H7 (cell line): ENCODE measurements around the gene ETV3. TPM values are rescaled to one million over a fixed set of nuclear protein-coding genes. Genes with fewer than 3 reads are reported as not detected.
A peak's percentile ranks its signal among the peaks of the same experiment; 100 is the strongest.

Experiments
- DNase-seq: peaks from one replicate; pipeline ENCODE4 v3.0.0; 2012
- H3K27me3 ChIP-seq: 2 replicates; pipeline ENCODE4 v1.6.0; 2011; ENCODE audit warnings: mild to moderate bottlenecking, low read length; ENCODE audit not compliant: control insufficient read depth, insufficient read depth
- H3K36me3 ChIP-seq: replicated peaks from 2 replicates; pipeline ENCODE4 v1.5.1; 2011; ENCODE audit warnings: low read length; ENCODE audit not compliant: control insufficient read depth, insufficient read depth
- H3K4me3 ChIP-seq: 2 replicates; pipeline ENCODE4 v1.5.1; 2011; ENCODE audit warnings: low read depth, mild to moderate bottlenecking, control low read depth, low read length, moderate library complexity; ENCODE audit not compliant: insufficient read depth
- total RNA-seq: library from RNA; depleted of rRNA; stranded (reverse); fragments of >200 nt; shearing (Covaris generic); gene quantifications from 2 replicates; pipeline ENCODE4 v1.2.3, GENCODE V29; 2014

ETV3 gene
- total RNA-seq, 1 experiment from 2014 or later = 22.5 TPM

DNA sequence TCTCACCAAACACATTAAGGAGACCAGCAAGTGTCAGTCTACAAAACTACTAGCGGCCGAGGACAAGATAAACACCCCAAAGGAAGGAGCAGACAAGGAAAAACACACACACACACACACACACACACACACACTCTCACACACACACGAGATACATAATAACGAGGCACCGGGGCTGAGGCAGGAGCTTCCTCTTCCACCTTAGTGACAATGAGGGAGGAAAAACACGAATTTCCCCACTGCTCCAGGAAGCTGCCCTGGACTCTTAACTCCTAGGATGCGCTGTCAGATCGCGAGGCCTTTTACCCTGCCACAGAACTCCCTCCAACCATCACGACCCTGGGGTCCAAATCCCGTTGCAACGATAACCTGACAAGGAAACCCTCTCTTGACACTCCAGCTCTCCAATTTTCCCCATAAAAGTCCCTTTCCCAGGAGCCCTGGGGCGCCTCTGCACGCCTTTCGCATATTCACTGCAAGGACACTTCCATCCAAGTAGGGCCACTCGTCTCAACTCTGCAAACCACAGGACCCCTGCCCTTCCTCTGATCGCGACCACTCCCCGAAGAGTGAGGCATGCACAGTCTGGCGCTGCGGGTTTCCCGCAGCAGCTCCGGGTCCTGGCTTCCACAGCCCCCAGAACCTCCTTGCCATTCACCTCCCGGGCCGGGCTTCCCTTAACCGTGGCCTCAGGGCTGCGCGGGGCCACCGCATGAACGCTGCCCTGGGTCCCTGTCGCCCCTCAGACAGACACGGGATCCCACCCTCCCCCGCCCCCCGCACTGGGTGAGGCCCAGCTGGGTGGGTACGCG, 581 bp downstream of the ETV3 start:
- Histone ChIP-seq H3K36me3 (peaks cover 27% of the 10 kb centered on the region), H3K4me3 (peak overlapping the region; percentile 91), H3K27me3 (no peaks in the 10 kb centered on the region)
- DNase-seq = no peak

DNA sequence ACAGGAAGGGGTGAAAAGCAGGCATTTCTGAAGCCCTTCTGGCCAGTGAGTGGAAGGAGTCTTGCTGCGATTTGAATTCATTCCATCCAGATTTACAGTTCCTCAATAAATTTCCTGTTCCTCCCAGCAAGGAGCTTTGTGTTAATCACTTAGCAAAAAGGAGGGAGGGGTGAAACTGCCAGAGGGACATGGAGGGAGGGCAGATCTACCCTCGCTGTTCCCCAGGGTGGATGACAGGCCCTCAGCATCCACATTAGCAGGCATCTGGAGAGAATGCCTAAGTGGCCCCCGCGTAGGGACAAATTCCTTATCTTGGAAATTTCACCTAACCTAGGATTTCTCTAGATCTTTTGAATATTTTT, 1.2 kb downstream of the ETV3 start:
- Histone ChIP-seq H3K27me3 (no peaks in the 10 kb centered on the region), H3K36me3 (peaks cover 29% of the 10 kb centered on the region), H3K4me3 (peak overlapping the region; percentile 91)
- DNase-seq = peak; percentile 69

DNA sequence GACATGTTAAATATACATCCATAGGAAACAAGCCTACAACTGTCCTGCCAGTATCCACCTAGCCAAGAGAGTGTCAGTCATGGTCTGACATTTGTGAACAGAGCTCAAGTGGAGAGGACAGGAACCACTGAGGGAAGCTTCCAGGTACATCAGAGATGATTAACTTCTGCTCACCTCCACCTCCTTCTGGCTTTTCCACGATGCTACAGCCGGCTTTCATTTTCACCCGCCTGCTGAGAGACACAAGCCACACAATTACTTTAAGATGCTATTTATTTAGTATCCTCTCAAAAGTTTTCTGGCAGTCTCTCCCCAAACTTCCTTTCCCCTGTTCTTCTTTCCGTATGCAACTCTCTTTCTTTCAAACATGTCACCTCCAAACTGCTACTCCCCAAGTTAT, 2.1 kb downstream of the ETV3 start:
- peak; percentile 43 for DNase-seq
- Histone ChIP-seq H3K4me3 (no peak overlapping the region), H3K27me3 (no peaks in the 10 kb centered on the region), H3K36me3 (peaks cover 30% of the 10 kb centered on the region)

DNA sequence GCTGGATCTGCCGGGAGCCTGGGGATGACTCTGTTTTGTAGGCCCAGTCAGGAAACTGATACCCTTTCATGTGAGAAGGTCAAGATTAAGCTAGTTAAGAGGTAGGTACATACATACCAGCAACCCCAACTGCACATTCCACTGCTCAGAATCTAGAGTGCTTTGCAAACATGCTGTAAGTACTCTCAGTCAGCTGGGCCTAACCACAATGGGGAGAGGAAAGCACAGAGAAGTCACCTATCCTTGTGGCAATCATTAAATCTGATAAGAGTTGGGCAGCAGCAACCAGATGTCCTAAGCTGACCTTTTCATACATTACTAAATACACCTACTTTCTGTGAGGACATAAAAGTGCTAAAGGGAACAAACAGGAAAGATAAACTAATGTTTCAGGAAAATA, 2.5 kb downstream of the ETV3 start:
- DNase-seq = no peak
- H3K4me3 ChIP-seq = no peak overlapping the region
- H3K27me3 ChIP-seq = no peaks in the 10 kb centered on the region
- H3K36me3 ChIP-seq = peaks cover 30% of the 10 kb centered on the region

DNA sequence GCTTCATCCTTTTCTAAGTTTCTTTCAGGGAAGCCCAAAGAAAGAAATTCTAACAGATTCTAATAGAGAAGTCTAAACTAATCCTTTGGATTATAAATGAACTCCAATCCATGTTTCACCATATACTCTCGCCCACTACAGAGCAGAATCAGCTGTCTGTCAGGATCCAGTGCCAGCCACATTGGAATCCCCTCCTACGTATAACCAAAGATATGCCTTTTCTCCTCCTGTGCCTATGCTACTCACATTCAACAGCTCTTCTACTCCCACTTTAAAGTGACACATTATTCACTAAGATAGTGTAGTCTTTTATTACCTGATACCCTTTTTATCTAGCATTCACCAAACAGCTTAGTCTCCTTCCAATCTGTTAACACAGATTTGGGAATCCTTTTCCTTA, 3.1 kb downstream of the ETV3 start:
- Histone ChIP-seq H3K27me3 (no peaks in the 10 kb centered on the region), H3K4me3 (no peak overlapping the region), H3K36me3 (peaks cover 35% of the 10 kb centered on the region)
- no peak for DNase-seq

DNA sequence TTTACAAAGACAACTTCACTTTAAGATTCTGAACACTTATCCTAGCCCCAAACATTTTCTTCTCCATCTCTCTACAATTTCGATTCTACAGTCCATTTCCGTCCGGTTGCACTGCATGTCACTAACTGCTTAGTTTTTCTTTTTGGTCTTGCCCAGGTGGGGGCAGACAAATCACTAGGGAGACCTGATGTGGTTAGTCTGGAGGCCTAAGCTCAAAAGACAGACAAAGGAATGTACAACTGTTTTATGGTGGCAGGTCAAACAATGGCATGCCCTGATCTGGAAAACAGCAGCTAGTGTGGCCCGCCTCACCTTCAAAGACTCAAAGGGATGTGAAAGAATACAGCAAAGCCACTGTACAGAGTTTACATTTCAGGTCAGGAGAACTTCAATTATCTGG, 3.8 kb downstream of the ETV3 start:
- Histone ChIP-seq H3K4me3 (no peak overlapping the region), H3K27me3 (no peaks in the 10 kb centered on the region), H3K36me3 (peaks cover 35% of the 10 kb centered on the region)
- DNase-seq = no peak

DNA sequence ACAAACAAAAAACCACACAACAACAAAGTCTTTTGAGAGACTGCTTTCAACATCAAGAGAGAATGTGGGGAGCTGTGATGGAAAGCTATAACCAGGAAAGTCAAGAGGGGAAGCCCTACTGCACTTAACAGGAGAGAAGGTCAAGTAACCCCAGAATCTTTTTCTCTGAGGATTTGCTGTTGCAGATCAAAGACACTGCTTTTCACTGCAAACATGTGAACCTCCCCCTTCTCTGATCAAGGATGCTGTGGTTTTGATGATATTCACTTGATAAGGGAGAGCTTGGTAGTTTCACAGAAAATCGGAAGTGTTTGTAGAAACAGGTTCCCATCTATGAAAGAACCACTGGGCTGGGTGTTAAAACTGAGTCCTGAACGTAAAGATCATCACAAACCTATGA, 4.8 kb downstream of the ETV3 start:
- H3K4me3 ChIP-seq = no peak overlapping the region
- peaks cover 35% of the 10 kb centered on the region for H3K36me3 ChIP-seq
- DNase-seq = no peak
- H3K27me3 ChIP-seq = no peaks in the 10 kb centered on the region

DNA sequence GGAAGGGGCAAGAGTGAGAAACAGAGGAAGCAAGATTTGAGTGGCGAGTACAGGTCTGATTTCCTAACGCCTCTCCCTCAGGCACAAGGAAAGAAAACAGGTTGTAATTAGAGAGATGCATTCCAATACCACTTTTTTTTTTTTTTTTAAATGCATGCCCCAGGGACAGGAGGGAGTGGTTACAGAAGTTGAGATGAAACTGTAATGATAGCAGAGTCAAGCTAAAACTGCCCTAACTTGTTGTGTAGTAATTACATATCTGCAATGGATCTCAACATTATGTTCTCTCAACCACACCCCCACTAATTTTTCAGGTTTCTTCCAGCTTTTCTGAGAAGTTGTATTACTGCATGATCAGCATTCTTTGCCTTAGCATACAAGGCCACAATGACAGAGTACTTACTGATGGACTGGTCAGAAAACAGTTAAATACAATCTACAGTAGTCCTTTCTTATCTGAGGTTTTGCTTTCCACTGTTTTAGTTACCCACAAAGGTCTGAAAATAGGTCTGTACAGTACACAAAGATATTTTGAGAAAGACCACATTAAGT, 5.5 kb downstream of the ETV3 start:
- peaks cover 35% of the 10 kb centered on the region for H3K36me3 ChIP-seq
- DNase-seq = no peak
- H3K27me3 ChIP-seq = no peaks in the 10 kb centered on the region
- no peak overlapping the region for H3K4me3 ChIP-seq

DNA sequence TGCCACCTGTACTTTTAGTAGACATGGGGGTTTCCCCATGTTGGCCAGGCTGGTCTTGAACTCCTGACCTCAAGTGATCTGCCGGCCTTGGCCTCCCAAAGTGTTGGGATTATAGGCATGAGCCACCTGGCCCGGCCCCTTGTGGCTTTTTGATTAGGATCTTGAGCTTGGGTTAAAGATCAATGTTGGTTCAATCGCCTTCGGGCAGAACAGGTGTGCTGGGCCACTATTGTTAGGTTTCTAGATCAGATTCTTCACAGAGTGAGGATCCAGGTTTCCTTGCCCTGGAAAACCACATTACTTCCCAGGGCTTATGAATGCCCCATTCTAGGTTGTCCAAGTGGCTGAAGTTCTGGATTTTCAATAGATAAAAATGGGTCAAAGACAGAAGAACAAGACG, 6.1 kb downstream of the ETV3 start:
- peaks cover 35% of the 10 kb centered on the region for H3K36me3 ChIP-seq
- H3K4me3 ChIP-seq = no peak overlapping the region
- DNase-seq = no peak
- H3K27me3 ChIP-seq = no peaks in the 10 kb centered on the region

DNA sequence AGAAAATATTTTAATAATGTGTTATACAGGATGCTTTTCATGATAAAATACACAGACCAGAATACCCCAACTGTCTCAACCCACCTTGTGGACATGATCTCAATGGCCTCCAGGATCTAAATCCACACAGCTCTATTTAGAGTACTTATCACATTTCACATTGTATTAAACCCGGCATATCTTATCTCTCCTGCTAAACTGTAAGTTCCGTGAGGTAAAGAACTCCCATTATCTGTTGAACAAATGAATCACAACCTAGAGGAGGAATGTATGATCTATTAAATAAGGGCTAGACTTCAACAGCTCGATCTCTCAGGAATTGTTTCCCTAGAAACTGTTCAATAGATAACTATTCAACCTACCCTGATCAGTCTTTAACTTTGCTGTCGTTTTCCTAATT, 6.9 kb downstream of the ETV3 start:
- H3K36me3 ChIP-seq = peaks cover 35% of the 10 kb centered on the region
- H3K27me3 ChIP-seq = no peaks in the 10 kb centered on the region

DNA sequence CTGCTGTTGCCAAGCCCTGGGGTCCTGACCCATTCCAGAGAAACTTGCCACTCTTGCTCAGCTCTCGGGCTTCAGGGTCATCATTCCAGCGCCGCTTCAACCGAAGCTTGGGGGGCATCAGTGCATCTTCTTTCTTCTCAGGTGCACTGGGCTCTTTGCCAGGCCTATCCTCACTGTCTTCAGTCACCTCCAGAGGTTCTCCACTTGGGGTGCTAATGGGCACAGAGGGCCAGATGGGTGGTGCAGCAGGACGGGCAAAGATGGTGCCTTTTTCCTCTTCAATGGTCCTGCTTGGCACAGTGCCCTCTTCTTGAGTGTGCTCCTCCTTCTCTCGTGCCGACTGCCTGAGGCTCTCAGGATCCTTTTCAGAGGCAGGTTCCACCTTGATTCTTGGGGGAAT, 13.3 kb downstream of the ETV3 start:
- no peak overlapping the region for H3K4me3 ChIP-seq
- no peaks in the 10 kb centered on the region for H3K27me3 ChIP-seq
- DNase-seq = no peak
- H3K36me3 ChIP-seq = peaks cover 21% of the 10 kb centered on the region

More for the DNA sequence above, 6.9 kb downstream of the ETV3 start:
- no peak for DNase-seq
- H3K4me3 ChIP-seq = no peak overlapping the region

DNA sequence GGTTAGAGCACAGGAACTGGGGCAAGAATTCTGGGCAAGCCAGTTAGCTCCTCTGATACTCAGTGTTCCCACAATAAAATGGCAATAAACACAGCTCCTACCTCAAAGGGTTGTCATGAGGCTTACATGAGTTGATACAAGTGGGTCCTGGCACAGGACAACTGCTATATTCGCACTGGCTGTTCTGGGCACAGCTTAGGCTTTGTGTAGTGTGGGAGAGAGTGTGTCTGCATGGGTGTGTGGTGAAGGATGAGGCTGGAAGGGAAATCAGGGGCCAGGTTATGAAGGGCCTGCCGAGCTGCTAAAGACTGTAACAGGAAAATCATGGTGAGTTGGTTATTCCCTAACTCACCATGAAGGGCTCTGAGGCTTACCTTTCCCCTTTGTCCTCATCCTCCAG, 18.7 kb downstream of the ETV3 start:
- no peak overlapping the region for H3K4me3 ChIP-seq
- DNase-seq = no peak
- peaks cover 2% of the 10 kb centered on the region; the same call in 1 of the 2 replicates for H3K27me3 ChIP-seq
- H3K36me3 ChIP-seq = peaks cover 10% of the 10 kb centered on the region

DNA sequence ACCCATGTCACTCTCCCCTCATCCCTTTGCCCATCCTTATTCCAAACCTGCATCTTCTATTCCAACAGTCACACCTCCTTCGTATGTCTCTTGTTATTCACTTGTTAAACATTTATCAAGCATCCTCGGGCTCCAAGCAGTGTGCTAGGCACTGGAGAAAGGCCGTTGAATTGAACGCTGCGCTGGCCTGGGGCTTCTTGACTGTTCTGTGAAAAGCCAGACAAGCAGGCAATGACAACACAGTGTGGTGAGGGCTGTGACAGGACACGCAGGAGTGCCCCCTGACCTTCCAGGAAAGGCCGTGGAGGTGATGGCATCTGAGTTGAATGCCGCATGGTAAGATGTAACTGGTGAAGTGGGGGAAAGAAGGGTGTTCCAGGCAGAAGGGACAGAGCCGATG, 19.2 kb downstream of the ETV3 start:
- no peak for DNase-seq
- peaks cover 2% of the 10 kb centered on the region; the same call in 1 of the 2 replicates for H3K27me3 ChIP-seq
- H3K4me3 ChIP-seq = no peak overlapping the region
- H3K36me3 ChIP-seq = peaks cover 10% of the 10 kb centered on the region

DNA sequence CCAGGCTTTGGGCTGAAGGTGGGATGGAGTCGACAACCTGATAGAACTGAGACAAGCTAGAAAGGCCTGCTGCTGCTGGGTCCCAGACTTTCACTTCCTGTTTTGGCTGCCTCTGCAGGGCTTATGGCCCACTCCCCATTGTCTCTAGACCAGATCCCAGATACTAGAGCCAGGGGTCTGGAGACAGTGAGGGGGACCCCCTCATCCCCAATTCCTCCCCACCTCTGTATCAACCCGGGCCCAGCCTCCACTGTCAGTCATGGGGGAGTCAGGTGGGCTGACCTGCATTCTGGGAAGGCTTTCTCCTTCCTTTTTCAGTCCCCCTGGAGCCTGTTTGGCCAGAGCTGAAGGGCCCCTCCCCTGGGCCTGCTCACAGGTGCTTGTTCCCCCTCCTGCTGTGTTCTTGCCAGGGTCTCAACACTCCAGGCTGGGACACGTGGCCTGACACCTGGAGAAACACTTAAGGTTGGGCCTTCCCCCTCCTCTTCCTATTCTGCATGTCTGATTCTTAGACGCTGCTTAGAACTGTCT, 20.6 kb downstream of the ETV3 start:
- Histone ChIP-seq H3K27me3 (peaks cover 3% of the 10 kb centered on the region; the same call in 1 of the 2 replicates), H3K4me3 (no peak overlapping the region), H3K36me3 (peaks cover under 1% of the 10 kb centered on the region; the same call in 1 of the 2 replicates)
- DNase-seq = no peak

DNA sequence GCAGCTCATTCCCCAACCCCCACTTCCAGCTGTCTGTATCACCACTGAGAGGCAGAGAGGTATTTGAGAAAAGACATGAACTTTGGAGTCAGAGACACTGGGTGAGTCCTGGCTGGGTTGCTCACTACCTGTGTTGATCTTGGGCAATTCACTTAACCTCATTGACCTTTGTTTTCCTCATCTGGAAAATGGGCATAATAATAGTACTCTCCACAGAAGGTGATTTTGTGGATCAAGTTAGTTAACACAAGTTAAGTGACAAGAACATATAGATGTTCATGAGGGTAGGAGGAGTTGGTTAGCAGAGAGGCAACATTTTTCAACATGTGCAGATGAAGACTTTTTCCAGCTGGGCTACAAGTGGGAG, 21.5 kb downstream of the ETV3 start:
- Histone ChIP-seq H3K4me3 (no peak overlapping the region), H3K36me3 (no peaks in the 10 kb centered on the region), H3K27me3 (peaks cover 9% of the 10 kb centered on the region)
- no peak for DNase-seq
